HCT116 (cell line): ENCODE measurements around the gene MEGF6. TPM values are rescaled to one million over a fixed set of nuclear protein-coding genes. Genes with fewer than 3 reads are reported as not detected.

ENCODE experiments used
- ATAC-seq: fragments of 200-7000 bp; cut with Tn5 transposase; 2 replicates; pipeline ENCODE4 v1.9.1; 2020; ENCODE audit warnings: mild to moderate bottlenecking, moderate library complexity
- BruUV-seq: library from RNA; stranded (reverse); fragments of 400-500 nt; replicated peaks from 2 replicates; lab custom pipeline; 2021; lab: Mats Ljungman, UMichigan
- CTCF ChIA-PET: fragments of 300-600 bp; sonication (Branson Sonifier 250); formaldehyde crosslinking; loops from one replicate; lab custom pipeline; 2021; ENCODE audit warnings: antibody characterized with exemption; lab: Charles Lee
- POLR2A ChIA-PET: fragments of 300-600, 350-600 bp; sonication (Branson Sonifier 250); formaldehyde crosslinking; loops from one replicate; lab custom pipeline; 2021; ENCODE audit warnings: antibody characterized with exemption; lab: Charles Lee
- RAD21 ChIA-PET, 2 experiments: fragments of 300-600 bp; sonication (Branson Sonifier 250); formaldehyde crosslinking; loops; one replicate each; lab custom pipeline; 2023; ENCODE audit warnings: low total read pairs in 2 of 2; ENCODE audit not compliant: uncharacterized antibody in 2 of 2, unreplicated experiment in 2 of 2, low non-redundant PET in 1 of 2; lab: Charles Lee
- DNase-seq: peaks from one replicate; pipeline ENCODE4 v3.0.0-alpha.2; 2010; ENCODE audit warnings: low read depth, low spot score
- H2AFZ ChIP-seq: fragments of 200-600 bp; shearing (Covaris generic), sonication (generic); 2 replicates; pipeline ENCODE4 v1.6.1; 2017; ENCODE audit warnings: low read depth, mixed run types, mixed read lengths, antibody characterized with exemption, low read length; ENCODE audit not compliant: poor library complexity, severe bottlenecking
- H3K27ac ChIP-seq: 2 replicates; pipeline ENCODE4 v1.5.1; 2012; ENCODE audit warnings: low read depth, low read length
- H3K27me3 ChIP-seq: fragments of 200-600 bp; sonication (generic); 2 replicates; pipeline ENCODE4 v1.6.1; 2016; ENCODE audit warnings: mixed run types, low read length, mixed read lengths; ENCODE audit not compliant: insufficient read depth
- H3K36me3 ChIP-seq, 2 experiments: fragments of 200-500 bp in 1 of 2; fragments of 200-600 bp in 1 of 2; sonication (Bioruptor generic) in 1 of 2; sonication (generic) in 1 of 2; 2 replicates each; pipeline versions ENCODE4 v1.5.1 to v1.6.1; 2014 to 2016; ENCODE audit warnings: low read length in 2 of 2, inconsistent platforms in 1 of 2, mixed read lengths in 1 of 2, mixed run types in 1 of 2; ENCODE audit not compliant: insufficient read depth in 2 of 2, control insufficient read depth in 1 of 2
- H3K4me1 ChIP-seq, 2 experiments: fragments of 200-600 bp in 1 of 2; sonication (generic) in 1 of 2; 2 replicates each; pipeline versions ENCODE4 v1.5.1 to v1.6.1; 2012 to 2017; ENCODE audit warnings: low read length in 2 of 2, inconsistent platforms in 1 of 2, mild to moderate bottlenecking in 1 of 2, mixed read lengths in 1 of 2, mixed run types in 1 of 2, moderate library complexity in 1 of 2; ENCODE audit not compliant: insufficient read depth in 2 of 2, control insufficient read depth in 1 of 2
- H3K4me2 ChIP-seq: fragments of 200-600 bp; sonication (generic); 2 replicates; pipeline ENCODE4 v1.6.1; 2017; ENCODE audit warnings: mixed run types, low read length, mixed read lengths
- H3K4me3 ChIP-seq, 2 experiments: fragments of 200-600 bp in 1 of 2; sonication (generic) in 1 of 2; replicated peaks in 1 of 2; 2 replicates each; pipeline ENCODE4 v1.5.1; 2011 to 2016; ENCODE audit warnings: low read length in 2 of 2, control low read depth in 1 of 2, low read depth in 1 of 2, mild to moderate bottlenecking in 1 of 2, mixed read lengths in 1 of 2, mixed run types in 1 of 2
- H3K79me2 ChIP-seq: fragments of 200-600 bp; sonication (generic); 2 replicates; pipeline ENCODE4 v1.6.1; 2017; ENCODE audit warnings: mild to moderate bottlenecking, mixed run types, low read length, moderate library complexity, mixed read lengths; ENCODE audit not compliant: insufficient read depth
- H3K9ac ChIP-seq: fragments of 200-600 bp; sonication (generic); 2 replicates; pipeline ENCODE4 v1.6.1; 2016; ENCODE audit warnings: low read length, mixed read lengths
- H3K9me2 ChIP-seq: fragments of 200-600 bp; sonication (generic), shearing (Covaris generic); 2 replicates; pipeline ENCODE4 v1.6.1; 2017; ENCODE audit warnings: mixed run types, mild to moderate bottlenecking, moderate library complexity; ENCODE audit not compliant: insufficient read depth
- H3K9me3 ChIP-seq, 2 experiments: fragments of 200-500 bp in 1 of 2; fragments of 200-600 bp in 1 of 2; sonication (Bioruptor generic) in 1 of 2; sonication (generic) in 1 of 2; 2 replicates each; pipeline ENCODE4 v1.6.1; 2014 to 2017; ENCODE audit warnings: low read length in 2 of 2, mixed read lengths in 2 of 2, inconsistent platforms in 1 of 2, low read depth in 1 of 2, mild to moderate bottlenecking in 1 of 2, mixed run types in 1 of 2, moderate library complexity in 1 of 2; ENCODE audit not compliant: control insufficient read depth in 1 of 2, insufficient read depth in 1 of 2
- H4K20me1 ChIP-seq: fragments of 200-600 bp; sonication (generic), shearing (Covaris generic); 2 replicates; pipeline ENCODE4 v1.6.1; 2017; ENCODE audit warnings: mixed run types, mild to moderate bottlenecking, moderate library complexity; ENCODE audit not compliant: insufficient read depth
- EGR1 ChIP-seq: IDR thresholded peaks from 2 replicates; pipeline ENCODE4 v1.6.1; 2012; ENCODE audit warnings: low read depth
- FOSL1 ChIP-seq: IDR thresholded peaks from 2 replicates; pipeline ENCODE4 v1.6.1; 2012; ENCODE audit warnings: low read depth
- intact Hi-C: fragments of 100-400 bp; cut with micrococcal nuclease; formaldehyde crosslinking; loops from 2 replicates; pipeline ENCODE4 v1.10.0; 2022
- total RNA-seq: library from RNA; stranded (reverse); gene quantifications from one replicate; pipeline ENCODE4 v1.2.1, GENCODE V29; 2021; ENCODE audit not compliant: unreplicated experiment

Gene MEGF6
- total RNA-seq, 1 experiment from 2014 or later, result 47.6 TPM

DNA sequence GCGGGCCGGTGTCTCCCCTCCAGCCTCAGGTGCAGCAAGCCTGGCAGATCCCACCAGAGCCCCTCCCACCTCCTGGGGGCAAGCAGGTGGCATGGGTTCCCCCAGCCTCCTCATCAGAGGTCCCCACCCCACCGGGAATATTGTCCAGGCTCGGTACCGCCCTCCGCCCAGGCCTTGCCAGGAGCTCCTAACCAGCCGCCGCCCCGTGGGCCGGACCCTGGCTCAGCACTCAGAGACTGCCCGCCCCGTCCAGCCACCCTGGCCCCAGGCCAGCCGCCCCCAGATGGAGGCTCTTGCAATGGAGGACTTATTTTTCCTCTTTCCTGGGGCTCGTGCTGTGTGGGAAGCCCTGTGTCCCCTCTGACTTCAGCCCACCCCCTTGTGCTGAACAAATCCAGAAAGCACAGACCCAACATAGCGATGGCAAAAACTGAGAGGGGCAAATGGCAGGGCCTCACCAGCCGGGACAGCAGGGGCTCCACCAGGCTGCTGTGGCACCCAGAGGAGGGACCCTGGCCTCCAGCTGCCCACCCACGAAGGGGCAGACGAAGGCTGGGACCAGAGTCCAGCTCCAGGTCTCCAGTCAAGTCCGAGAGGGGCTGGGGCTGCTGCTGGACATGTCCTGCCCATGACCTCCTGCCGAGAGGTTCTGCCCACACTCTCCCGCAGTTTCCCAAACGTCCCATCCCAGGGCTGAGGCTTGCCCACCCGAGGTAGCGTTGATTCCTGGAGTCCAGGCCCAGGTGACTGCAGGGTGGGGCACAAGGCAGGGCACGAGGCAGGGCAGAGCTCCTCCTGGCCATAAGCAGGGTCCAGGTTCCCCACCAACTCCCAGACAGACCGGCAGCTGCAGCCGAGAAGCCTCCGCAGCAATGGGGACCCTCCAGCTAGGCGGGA is 7.5 kb downstream of the MEGF6 start:
- no peaks in the 10 kb centered on the region for H3K9me2 ChIP-seq
- no peaks in the 10 kb centered on the region for H3K79me2 ChIP-seq
- no peak overlapping the region for H2AFZ ChIP-seq
- H4K20me1 ChIP-seq, result no peaks in the 10 kb centered on the region
- no peak for ATAC-seq
- intact Hi-C loops, result loop anchor here (10.0 kb wide), 1 partner anchor 1019 kb away; the partner anchor contains the start of gene PRXL2B
- CTCF ChIA-PET, result interaction anchor here (1.5 kb wide), 1 partner anchor 15 kb away, joined by 3 read pairs; no protein-coding TSS in a partner anchor
- POLR2A ChIA-PET, result no interaction called here
- RAD21 ChIA-PET, result no interaction called here
- peak overlapping the region; percentile 35; the same call in 1 of the 2 replicates for H3K4me2 ChIP-seq
- no peak for TF ChIP-seq EGR1
- no peaks in the 10 kb centered on the region for H3K27me3 ChIP-seq
- H3K9ac ChIP-seq, result no peak overlapping the region
- no peaks in the 10 kb centered on the region for H3K9me3 ChIP-seq
- no peak for DNase-seq
- H3K4me1 ChIP-seq, result peaks cover 0 to 16% of the 10 kb centered on the region in 2 experiments; a peak in 2 of 4 replicates
- no TSS peak for BruUV-seq
- H3K36me3 ChIP-seq, result no peaks in the 10 kb centered on the region
- 0 out of 4 replicates have a peak overlapping the region, but pooled peaks of 1 of the 2 experiments have one; percentile 2 for H3K4me3 ChIP-seq
- no peak overlapping the region for H3K27ac ChIP-seq

GRCh38 chr1:3603156-3603555 is 8.2 kb downstream of the MEGF6 start:
- Histone ChIP-seq H4K20me1 (no peaks in the 10 kb centered on the region), H3K9me2 (no peaks in the 10 kb centered on the region), H3K27ac (no peak overlapping the region)
- no peak for TF ChIP-seq FOSL1
- TF ChIP-seq, all 23 proteins: peak for 0
- ATAC-seq (no peak), DNase-seq (no peak)
- H3K4me1 ChIP-seq, result peaks cover 0 to 16% of the 10 kb centered on the region in 2 experiments; a peak in 2 of 4 replicates
- ChIA-PET CTCF (no interaction called here), RAD21 (no interaction called here), POLR2A (no interaction called here)
- H3K4me2 ChIP-seq, result no peak overlapping the region
- H3K9ac ChIP-seq, result no peak overlapping the region
- no peaks in the 10 kb centered on the region for H3K36me3 ChIP-seq
- no peaks in the 10 kb centered on the region for H3K27me3 ChIP-seq
- no peak overlapping the region for H2AFZ ChIP-seq
- intact Hi-C loops, result loop anchor here (10.0 kb wide), 1 partner anchor 1018 kb away; the partner anchor contains the start of gene PRXL2B
- H3K9me3 ChIP-seq, result no peaks in the 10 kb centered on the region
- H3K4me3 ChIP-seq, result no peak overlapping the region
- no TSS peak for BruUV-seq
- no peaks in the 10 kb centered on the region for H3K79me2 ChIP-seq
